Measurements from ENCODE around the gene BEND7.
"Not testable (repeated sequence)": the region's sequence is repeated elsewhere in the genome, so short reads cannot be mapped to it uniquely, and the experiment has no call there.

BEND7 gene

GRCh38 chr10:13475124-13475523, 53.7 kb downstream of the BEND7 start:
- DNase-seq: no peak

GRCh38 chr10:13473986-13474385, 54.8 kb downstream of the BEND7 start:
- no peak for DNase-seq

- DNase-seq: no peak
Measured at GRCh38 chr10:13472359-13472758, 56.5 kb downstream of the BEND7 start.

DNA sequence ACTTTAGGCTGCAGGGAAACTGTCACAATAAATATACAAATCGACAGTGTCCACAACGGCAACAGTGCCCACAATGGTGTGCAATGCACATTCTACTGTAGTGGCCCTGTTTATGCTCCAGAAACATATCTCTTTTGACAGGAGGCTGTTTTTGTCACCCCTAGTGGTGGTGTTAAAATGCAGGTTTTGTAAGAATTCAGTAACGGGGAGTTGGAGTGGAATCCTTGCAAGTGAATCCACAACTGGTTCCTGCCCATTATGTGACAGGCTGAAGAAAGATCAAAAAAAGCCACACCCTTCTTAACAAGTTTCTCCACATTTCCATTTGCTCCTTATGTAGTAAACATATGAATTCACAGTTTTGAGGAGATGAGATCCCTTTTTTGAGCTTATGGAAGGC, 58.5 kb downstream of the BEND7 start:
- DNase-seq: no peak

- DNase-seq: no peak
Measured at GRCh38 chr10:13462551-13462950, 66.3 kb downstream of the BEND7 start.

GRCh38 chr10:13458687-13459012, 70.2 kb downstream of the BEND7 start:
- no peak for DNase-seq

DNA sequence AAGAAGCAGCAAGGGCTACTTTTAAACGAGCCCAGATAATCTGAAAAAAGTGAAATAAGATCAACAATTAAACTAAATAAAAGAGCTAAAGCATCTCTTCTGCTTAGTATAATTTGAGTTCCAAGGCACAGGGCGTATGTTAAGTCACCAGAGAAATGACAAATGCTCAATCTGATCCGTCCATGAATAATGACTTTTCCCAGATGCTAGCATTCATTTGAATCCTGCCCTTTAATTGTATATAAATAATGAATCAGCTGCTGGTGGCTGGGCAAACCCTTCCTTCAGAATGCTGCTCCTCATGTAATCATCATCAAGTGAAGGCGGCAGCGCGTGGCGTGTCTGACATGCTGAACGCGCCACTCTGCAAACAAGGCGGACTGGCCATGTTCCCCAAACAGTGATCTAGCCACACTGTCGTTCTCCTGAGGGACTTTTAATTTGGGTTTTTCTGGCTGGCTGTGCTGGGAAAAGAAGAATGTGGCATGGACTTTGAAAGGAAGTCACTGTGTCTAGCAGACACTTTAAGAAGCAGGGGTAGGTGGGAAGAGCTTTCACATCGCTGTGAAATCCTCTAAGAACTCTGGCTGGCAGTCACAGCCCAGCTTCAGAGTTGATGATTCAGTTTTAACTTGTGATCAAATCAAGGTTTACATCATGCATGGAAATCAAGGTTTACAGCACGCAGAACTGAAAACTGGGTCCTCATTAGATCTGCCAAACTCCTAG, 70.7 kb downstream of the BEND7 start:
- no peak for DNase-seq

DNA sequence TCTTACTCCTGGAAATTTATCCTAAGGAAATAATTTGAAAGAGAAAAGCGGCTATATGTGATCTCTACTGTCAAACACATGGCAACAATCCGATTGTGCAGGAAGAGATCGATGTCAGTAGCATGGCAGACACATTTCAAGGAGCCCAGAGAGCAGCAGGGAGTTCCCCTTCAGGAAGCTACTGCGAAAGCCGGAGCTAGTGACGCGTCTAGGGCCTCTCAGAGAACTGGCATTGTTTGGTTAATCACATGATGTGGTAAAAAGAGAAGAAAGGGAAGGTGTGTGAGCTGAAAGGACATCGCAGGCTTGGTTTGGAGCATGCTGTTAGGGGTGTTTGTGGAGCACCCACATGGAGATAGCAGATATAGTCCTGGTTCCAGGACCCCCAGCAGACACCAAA, 74.9 kb downstream of the BEND7 start:
- DNase-seq: no peak

DNA sequence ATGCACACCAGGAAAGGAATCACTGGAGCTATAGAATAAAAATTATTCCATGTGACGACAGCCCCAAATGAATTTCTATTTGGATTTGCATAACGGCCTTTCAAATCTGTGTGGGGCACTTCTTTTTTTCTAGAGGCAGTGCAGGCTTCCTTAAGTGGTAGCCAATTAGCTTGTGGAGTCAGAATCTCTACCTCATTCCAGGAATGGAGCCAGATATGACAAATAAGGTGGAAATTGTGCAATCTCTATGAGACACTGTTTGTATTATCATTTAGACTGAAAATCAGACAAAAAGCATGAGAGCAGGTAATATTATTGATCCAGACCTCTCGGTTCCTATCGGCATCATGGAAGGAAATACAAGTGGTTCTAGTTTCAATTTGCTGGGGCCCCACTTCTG, 78.7 kb downstream of the BEND7 start:
- no peak for DNase-seq

DNA sequence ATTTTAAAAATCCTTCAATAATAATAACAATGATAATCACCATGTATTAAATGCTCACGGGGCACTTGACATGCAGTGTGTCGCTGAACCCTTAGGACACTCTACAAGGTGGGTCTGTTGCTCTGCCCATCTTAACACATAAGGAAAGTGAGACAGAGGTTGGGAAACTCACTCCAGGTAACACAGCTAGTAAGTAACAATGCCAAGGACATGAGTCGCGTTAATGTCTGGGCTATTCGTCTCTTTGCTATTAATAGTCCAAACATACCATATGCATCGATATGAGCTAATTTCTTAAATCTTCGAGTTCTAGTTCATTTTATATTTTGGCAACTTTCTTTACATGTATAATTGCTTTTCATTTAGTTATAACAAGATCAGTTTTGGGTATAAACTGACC, 79.5 kb downstream of the BEND7 start:
- no peak for DNase-seq

GRCh38 chr10:13448216-13448615, 80.6 kb downstream of the BEND7 start:
- DNase-seq: no peak

DNA sequence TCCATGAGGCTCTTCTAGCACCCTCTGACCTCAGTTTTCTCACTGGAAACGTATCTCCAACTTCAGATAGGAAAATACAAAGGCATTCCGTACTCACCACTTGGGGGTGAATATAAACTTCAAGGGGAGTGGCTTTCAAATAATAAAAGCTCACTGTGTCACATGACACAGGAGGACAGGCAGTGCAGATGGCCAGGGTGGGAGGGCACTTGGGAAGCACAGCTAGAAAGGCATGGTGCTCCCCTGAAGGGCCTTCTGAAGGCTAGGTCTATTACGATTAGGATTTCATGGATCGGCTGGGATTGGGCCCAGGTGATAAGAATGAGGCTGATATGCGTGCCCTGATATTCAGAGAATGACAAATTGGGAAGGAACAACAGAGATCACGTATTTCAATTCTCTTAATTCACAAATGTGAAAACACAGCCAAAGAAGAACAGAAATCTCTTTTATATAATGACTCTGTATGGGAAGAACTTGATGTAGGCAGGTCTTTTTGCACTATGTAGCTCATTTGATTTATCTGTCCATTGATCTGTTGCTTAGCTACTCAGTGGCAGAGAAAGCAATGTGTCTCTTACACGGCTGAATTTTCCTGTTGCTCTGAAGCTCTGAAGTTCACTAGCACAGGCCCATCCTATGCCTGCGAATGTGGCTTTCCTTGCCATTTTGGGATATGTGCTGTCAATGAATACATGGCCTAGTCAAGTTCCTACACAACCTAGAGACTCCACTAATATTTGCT, 83.0 kb downstream of the BEND7 start:
- no peak for DNase-seq

DNA sequence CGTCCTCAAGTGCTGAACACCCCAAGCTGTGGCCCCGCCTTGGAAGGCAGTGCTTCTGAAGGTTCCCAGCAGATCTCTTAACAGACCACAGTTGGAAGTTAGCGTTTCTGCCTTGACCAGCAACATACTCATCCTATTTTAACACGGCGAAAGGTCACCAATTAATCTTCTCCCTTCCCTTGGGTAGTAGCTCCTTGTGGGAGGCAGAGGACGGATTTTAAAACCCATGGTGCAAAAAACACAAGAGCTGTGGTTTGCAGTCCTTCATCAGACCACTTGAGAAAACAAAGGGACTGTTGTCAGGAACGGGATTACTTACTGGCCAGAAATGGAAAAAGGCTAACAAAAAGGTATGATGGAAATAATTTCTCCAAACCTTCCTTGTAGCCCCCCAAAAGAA, 87.3 kb downstream of the BEND7 start:
- DNase-seq: no peak

DNA sequence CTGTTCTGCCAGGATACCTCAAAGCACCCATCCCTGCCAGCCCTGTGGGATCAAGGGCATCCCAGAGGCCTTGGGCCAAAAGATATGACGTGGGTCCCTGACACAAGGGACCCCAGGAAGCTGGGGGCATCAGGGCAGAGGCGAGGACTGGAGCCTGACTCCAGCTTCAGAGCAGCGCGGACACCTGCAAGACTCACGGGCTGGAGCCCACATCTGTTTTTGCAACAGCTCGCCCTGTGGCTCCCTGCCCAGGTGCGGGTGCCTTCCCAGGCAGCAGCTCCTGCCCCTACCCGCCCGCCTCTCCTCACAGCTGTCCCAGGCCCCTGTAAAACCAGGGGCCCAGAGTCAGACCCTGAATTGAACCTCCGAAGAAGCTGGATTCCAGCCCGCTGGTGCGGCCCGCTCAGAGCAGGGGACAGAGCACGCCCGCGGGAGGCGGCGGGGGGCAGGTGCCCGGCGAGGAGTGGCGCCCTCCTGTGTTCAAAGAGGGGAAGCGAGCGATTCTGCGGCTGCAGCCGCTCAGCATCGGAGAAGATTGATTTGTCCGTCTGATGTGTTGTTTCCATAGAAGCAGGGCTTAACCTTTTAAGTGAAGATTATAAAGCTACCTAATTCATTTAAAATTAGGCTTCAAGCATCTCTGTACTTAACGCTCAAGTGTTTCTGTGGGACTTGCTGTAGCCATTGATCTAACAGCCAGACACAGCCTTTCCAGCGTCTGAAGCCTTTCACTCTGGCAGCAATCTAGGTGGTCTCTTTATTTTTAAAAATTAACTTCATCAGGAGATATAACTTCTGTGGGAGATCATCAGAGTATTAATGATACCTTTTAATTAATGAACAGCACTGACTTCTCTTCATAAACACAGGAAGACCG, 88.4 kb downstream of the BEND7 start:
- peak; percentile 11 to 62 (median 36) for DNase-seq

DNA sequence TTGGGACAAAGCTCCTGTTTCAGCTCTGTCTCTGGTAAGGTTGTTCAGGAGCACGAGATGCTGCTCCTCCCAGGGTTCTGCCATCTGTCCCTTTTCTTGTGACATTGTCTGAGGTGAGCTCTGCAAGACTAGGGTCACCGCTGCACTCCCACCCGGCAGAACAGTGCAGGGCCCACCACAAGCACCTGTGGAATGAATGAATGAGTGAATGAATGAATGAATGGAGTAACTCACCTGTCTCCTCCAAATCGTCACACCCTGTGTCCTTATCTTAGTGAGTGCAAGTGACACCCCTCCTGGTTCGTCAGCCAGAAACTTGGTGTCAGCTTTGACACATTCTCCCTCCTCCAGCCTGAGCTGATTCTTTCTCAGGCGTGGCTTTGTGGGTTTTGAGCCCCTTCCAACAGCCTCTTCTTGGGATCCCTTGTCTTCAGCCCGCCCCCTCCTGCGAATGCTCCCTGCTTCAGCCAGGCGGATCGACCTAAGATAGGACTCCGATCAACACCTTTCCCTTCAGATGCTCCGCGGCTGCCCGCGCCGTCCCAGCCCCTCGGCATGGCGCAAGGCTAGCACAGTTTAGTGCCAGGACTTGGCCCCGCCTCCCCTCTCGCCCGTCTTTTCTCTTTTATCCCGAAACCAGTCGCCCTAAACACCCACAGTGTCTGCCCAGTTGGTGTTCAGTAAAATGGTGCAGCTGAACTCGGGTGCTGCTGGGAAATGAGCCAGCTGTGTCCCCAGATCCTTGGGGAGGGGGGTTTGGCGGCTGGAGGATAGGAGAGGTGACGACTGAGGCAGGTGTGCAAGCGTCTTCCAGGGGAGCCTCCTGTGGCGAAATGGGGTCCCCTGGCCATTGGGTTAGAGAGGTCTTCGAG, 89.3 kb downstream of the BEND7 start:
- DNase-seq: peak in 1 of 4 experiments; percentile 7

GRCh38 chr10:13437026-13437555, 91.7 kb downstream of the BEND7 start:
- no peak for DNase-seq

DNA sequence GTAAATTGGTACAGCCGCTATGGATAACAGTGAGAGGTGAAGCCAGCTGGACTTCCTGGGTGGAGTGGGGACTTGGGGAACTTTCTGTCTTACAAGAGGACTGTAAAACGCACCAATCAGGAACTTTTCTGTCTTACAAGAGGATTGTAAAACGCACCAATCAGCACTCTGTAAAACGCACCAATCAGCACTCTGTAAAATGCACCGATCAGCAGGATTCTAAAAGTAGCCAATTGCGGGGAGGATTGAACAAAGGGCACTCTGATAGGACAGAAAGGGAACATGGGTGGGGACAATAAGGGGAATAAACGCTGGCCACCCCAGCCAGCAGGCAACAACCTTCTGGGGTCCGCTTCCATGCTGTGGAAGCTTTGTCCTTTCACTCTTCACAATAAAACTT, 100.9 kb downstream of the BEND7 start:
- DNase-seq: not testable (repeated sequence)

GRCh38 chr10:13425397-13425796, 103.4 kb downstream of the BEND7 start:
- no peak for DNase-seq

DNA sequence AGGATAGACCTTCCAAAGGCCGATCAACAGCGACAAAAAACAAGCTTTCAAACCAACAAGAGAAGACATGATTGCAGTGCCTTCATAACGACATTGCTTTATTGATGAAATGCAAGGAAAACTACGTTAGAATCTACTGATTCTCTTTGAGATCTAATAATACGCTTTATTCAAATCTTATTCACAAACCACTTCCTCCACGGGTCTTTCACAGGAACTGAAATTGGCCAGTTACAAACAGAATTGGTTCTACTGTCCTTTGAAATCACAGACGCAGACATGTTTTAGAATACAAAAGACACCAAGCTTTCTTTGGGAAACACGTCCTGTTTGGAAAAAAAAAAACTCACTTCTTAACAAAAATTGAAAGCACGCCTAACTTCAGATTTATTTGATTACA, 106.0 kb downstream of the BEND7 start:
- no peak for DNase-seq

DNA sequence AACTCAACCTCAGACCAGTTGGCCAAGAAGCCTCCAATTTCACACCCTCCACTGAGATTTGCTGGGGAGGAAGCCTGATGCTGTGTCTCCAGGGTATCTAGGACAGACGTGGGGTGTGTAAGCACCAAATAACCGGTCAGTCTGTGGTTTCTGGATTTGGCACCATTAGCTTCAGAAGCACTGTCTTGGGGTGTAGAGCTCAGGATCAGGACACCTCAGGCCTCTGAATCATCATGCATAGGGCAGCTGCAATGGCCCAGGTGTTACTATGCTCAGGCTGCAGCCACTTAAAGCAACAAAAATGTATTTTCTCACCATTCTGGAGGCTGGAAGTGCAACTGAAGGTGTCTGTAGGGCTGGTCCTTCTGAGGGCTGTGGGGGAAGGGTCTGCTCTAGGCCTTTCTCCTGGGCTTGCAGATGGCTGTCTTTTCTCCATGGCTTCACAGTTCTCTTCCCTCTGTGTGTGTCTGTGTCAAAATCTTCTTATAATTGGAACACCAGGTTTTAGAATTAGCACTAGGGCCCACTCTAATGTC, 107.4 kb downstream of the BEND7 start:
- DNase-seq: no peak

- DNase-seq: no peak
Measured at GRCh38 chr10:13420532-13421307, 108.1 kb downstream of the BEND7 start.
